ENCODE data around the gene AP1B1. TPM values are rescaled to one million over a fixed set of nuclear protein-coding genes. Genes with fewer than 3 reads are reported as not detected.

Gene AP1B1
- total RNA-seq, 2 experiments from 2014 or later, result 70.2 to 71.4 TPM

- Mint-ChIP-seq H3K4me3 (no peak overlapping the region), H3K36me3 (ENCODE audit: low read depth) (peaks cover 90% of the 10 kb centered on the region), H3K4me1 (peaks cover 45% of the 10 kb centered on the region), H3K27ac (no peak overlapping the region), H3K27me3 (no peaks in the 10 kb centered on the region), H3K9me3 (no peaks in the 10 kb centered on the region)
- ChIA-PET CTCF (interaction anchor here (1.0 kb wide), 1 partner anchor 32 kb away, joined by 3 read pairs; no protein-coding TSS in a partner anchor), POLR2A (interaction anchor here (1.2 to 2.0 kb wide), 3 partner anchors 10 to 28 kb away, joined by 5 to 6 read pairs (median 5); partner anchors contain the start of gene GAS2L1)
- DNase-seq, result no peak
These were observed 110.4 kb downstream of the AP1B1 start for GRCh38 chr22:29277927-29278326.

Other genes with a start within 250 kb of the AP1B1 start
- under 1 TPM in 1 of 2 experiments, not detected in 1; 0.18 TPM for gene EMID1, start 182.7 kb downstream of the AP1B1 start, total RNA-seq
- 10 to 100 TPM; 27.8 to 28.8 TPM for gene RHBDD3, start 120.6 kb downstream of the AP1B1 start, total RNA-seq
- gene EWSR1, start 120.3 kb downstream of the AP1B1 start, total RNA-seq, result 100 to 1,000 TPM; 308 to 311 TPM
- gene GAS2L1, start 81.9 kb downstream of the AP1B1 start, total RNA-seq, result 10 to 100 TPM; 22.5 to 23.4 TPM
- under 1 TPM; 0.38 to 0.78 TPM for gene RASL10A, start 72.9 kb downstream of the AP1B1 start, total RNA-seq
- gene RFPL1, start 50.0 kb upstream of the AP1B1 start, total RNA-seq, result not detected
- 1 to 10 TPM; 2.7 to 2.9 TPM for gene NEFH, start 91.6 kb upstream of the AP1B1 start, total RNA-seq
- gene THOC5, start 165.2 kb upstream of the AP1B1 start, total RNA-seq, result 10 to 100 TPM; 41.6 to 56.2 TPM
- 10 to 100 TPM; 38.2 to 40.5 TPM for gene NIPSNAP1, start 192.5 kb upstream of the AP1B1 start, total RNA-seq
- 10 to 100 TPM; 58.2 to 60.1 TPM for gene NF2, start 215.1 kb upstream of the AP1B1 start, total RNA-seq